ENCODE measurements around the gene SULF2.
A peak's percentile ranks its signal among the peaks of the same experiment; 100 is the strongest.

Gene SULF2

GRCh38 chr20:47784599-47785310, 526 bp downstream of the SULF2 start:
- peaks cover 26 to 45% of the 10 kb centered on the region in 2 experiments for H3K4me1 ChIP-seq (ENCODE audit: control insufficient read depth in 1 of 2, insufficient read depth in 1 of 2, low read depth in 1 of 2, low read length in 1 of 2)
- H3K9me3 ChIP-seq: no peaks in the 10 kb centered on the region
- peaks cover 70% of the 10 kb centered on the region for H3K27me3 ChIP-seq
- no peak for TF ChIP-seq CTCF (IDR thresholded peaks at IDR 0.05)
- H3K4me3 ChIP-seq (ENCODE audit: low read depth in 1 of 2, low read length in 1 of 2): peak overlapping the region; percentile 62 to 79
- H3K27ac ChIP-seq: peak overlapping the region; percentile 94
- H3K36me3 ChIP-seq: peaks cover 16% of the 10 kb centered on the region

- Histone ChIP-seq H3K4me3 (ENCODE audit: low read depth in 1 of 2, low read length in 1 of 2) (peak overlapping the region; percentile 62 to 79), H3K27ac (peak overlapping the region; percentile 94), H3K36me3 (peaks cover 16% of the 10 kb centered on the region), H3K9me3 (no peaks in the 10 kb centered on the region), H3K27me3 (peaks cover 62% of the 10 kb centered on the region), H3K4me1 (ENCODE audit: control insufficient read depth in 1 of 2, insufficient read depth in 1 of 2, low read depth in 1 of 2, low read length in 1 of 2) (peaks cover 26 to 45% of the 10 kb centered on the region in 2 experiments)
- no peak for TF ChIP-seq CTCF (IDR thresholded peaks at IDR 0.05)
Measured at GRCh38 chr20:47783828-47784598, 1.3 kb downstream of the SULF2 start.

DNA sequence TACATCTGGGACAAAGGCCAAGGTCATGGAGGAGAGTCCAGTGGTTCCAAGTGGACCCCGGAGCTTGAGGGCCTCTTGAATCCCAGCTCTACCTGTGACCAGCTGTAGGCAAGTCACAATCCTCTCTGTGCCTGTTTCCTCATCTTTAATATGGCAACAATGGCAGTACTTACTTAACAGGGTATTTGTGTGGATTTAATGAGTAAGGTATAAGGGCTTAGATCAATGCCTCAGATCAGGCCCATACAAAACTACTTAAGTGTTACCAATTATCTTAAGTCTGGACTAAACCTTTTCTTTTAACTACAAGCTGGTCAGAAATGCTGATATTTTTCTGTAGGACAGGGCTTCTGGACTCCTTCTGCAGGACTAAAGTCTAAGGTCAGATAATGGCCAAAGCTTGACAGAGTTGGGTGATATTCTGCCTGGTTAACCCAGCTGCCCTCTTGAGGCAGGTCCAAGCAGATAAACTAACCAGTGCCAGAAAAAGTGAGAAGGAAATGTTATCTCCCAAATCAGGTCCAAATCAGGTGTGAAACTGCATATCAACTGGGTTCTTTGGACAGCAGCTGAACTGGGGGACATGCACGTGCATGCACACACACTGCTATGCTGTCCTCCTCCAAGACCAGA, 2.2 kb downstream of the SULF2 start:
- Histone ChIP-seq H3K27ac (peak overlapping the region; percentile 21), H3K36me3 (peaks cover 16% of the 10 kb centered on the region), H3K4me1 (ENCODE audit: control insufficient read depth in 1 of 2, insufficient read depth in 1 of 2, low read depth in 1 of 2, low read length in 1 of 2) (peaks cover 26 to 45% of the 10 kb centered on the region in 2 experiments), H3K4me3 (ENCODE audit: low read depth in 1 of 2, low read length in 1 of 2) (peak overlapping the region in 1 of 2 experiments; percentile 79), H3K27me3 (peaks cover 52% of the 10 kb centered on the region), H3K9me3 (no peaks in the 10 kb centered on the region)
- TF ChIP-seq CTCF (IDR thresholded peaks at IDR 0.05): no peak

DNA sequence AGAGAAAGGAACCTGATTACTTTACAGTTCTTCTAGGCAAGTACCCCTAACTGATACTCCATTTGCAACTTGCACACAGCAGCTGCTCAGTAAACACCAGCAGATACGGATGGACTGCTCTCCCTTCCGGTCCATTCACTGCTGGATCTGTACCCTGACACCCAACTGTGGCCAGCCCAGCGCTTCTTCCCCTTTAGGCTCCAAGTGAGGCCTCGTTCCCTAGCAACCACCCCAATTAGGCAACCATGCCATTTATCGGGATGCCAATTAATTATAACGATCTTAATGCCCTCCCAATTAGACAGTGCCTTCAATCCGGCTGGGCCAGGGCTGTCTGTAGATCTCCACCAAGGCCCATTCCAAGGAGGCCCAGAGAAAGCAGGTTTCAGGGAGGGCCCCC, 3.2 kb downstream of the SULF2 start:
- no peak for TF ChIP-seq CTCF (IDR thresholded peaks at IDR 0.05)
- H3K27me3 ChIP-seq: peaks cover 43% of the 10 kb centered on the region
- H3K27ac ChIP-seq: peak overlapping the region; percentile 4
- no peak overlapping the region for H3K4me3 ChIP-seq (ENCODE audit: low read depth in 1 of 2, low read length in 1 of 2)
- peaks cover 26 to 45% of the 10 kb centered on the region in 2 experiments for H3K4me1 ChIP-seq (ENCODE audit: control insufficient read depth in 1 of 2, insufficient read depth in 1 of 2, low read depth in 1 of 2, low read length in 1 of 2)
- peaks cover 16% of the 10 kb centered on the region for H3K36me3 ChIP-seq
- H3K9me3 ChIP-seq: no peaks in the 10 kb centered on the region

- H3K36me3 ChIP-seq: peaks cover 16% of the 10 kb centered on the region
- H3K4me3 ChIP-seq (ENCODE audit: low read depth in 1 of 2, low read length in 1 of 2): no peak overlapping the region
Measured at GRCh38 chr20:47781632-47782031, 3.6 kb downstream of the SULF2 start.

More at GRCh38 chr20:47781632-47782031, 3.6 kb downstream of the SULF2 start:
- no peak for TF ChIP-seq CTCF (IDR thresholded peaks at IDR 0.05)
- no peaks in the 10 kb centered on the region for H3K9me3 ChIP-seq
- peaks cover 24 to 41% of the 10 kb centered on the region in 2 experiments for H3K4me1 ChIP-seq (ENCODE audit: control insufficient read depth in 1 of 2, insufficient read depth in 1 of 2, low read depth in 1 of 2, low read length in 1 of 2)
- H3K27ac ChIP-seq: no peak overlapping the region
- peaks cover 38% of the 10 kb centered on the region for H3K27me3 ChIP-seq

Data from neutrophil (primary cell).